SK-N-SH treated with all-trans-retinoic acid at 6 μM for 48 hours (cell line): ENCODE results near the gene OR52I2.

Experiments
- BACH2 ChIP-seq: fragments of 250-450 bp; sonication (Bioruptor Pico); IDR thresholded peaks from 2 replicates; pipeline ENCODE4 v1.9.0; 2021; ENCODE audit warnings: mild to moderate bottlenecking, borderline replicate concordance
- CSRNP3 ChIP-seq: fragments of 250-450 bp; sonication (Bioruptor Pico); IDR thresholded peaks from 2 replicates; pipeline ENCODE4 v1.5.1; 2021; ENCODE audit warnings: mild to moderate bottlenecking, moderate library complexity
- ISL1 ChIP-seq: fragments of 250-450 bp; sonication (Bioruptor Pico); IDR thresholded peaks from 2 replicates; pipeline ENCODE4 v2.1.2; 2022; ENCODE audit warnings: mild to moderate bottlenecking, moderate library complexity
- OSR1 ChIP-seq: fragments of 250-450 bp; sonication (Bioruptor Pico); IDR thresholded peaks from 2 replicates; pipeline ENCODE4 v1.8.0; 2022; ENCODE audit warnings: moderate library complexity, mild to moderate bottlenecking, inconsistent platforms
- PATZ1 ChIP-seq: fragments of 250-450 bp; sonication (Bioruptor Pico); IDR thresholded peaks from 2 replicates; pipeline ENCODE4 v1.8.0; 2020; ENCODE audit warnings: mild to moderate bottlenecking, moderate library complexity, borderline replicate concordance
- TCF4 ChIP-seq: fragments of 250-450 bp; sonication (Bioruptor Pico); IDR thresholded peaks from 2 replicates; pipeline ENCODE4 v1.8.0; 2021; ENCODE audit warnings: mild to moderate bottlenecking, moderate library complexity, borderline replicate concordance
- ZFP3 ChIP-seq: fragments of 250-450 bp; sonication (Bioruptor Pico); IDR thresholded peaks from 2 replicates; pipeline ENCODE4 v1.5.0; 2020; ENCODE audit warnings: mild to moderate bottlenecking, moderate library complexity
- ZFP30 ChIP-seq: fragments of 450-650 bp; formaldehyde crosslinking; IDR thresholded peaks from 2 replicates; pipeline ENCODE4 v1.5.0; 2022; ENCODE audit warnings: mild to moderate bottlenecking, moderate library complexity

GRCh38 chr11:4576880-4577279, 4.7 kb upstream of the OR52I2 start:
- TF ChIP-seq ISL1 (CRISPR knock-in tag) = no peak
- TF ChIP-seq PATZ1 (CRISPR knock-in tag) = no peak
- TF ChIP-seq BACH2 (CRISPR knock-in tag) = no peak
- no peak for TF ChIP-seq TCF4 (CRISPR knock-in tag)
- no peak for TF ChIP-seq ZFP3 (CRISPR knock-in tag)
- no peak for TF ChIP-seq OSR1 (CRISPR knock-in tag)
- TF ChIP-seq CSRNP3 (CRISPR knock-in tag) = no peak
- no peak for TF ChIP-seq ZFP30
